Activated CD4-positive, alpha-beta T cell treated with anti-CD3 and anti-CD28 coated beads, Interleukin-2, amount 50 U/mL, for 16 hours (primary cell): Measurements from ENCODE around the gene ARHGEF38.
A peak's percentile ranks its signal among the peaks of the same experiment; 100 is the strongest.
"Not testable (repeated sequence)": the region's sequence is repeated elsewhere in the genome, so short reads cannot be mapped to it uniquely, and the experiment has no call there.

Experiments used
- DNase-seq: peaks from one replicate; pipeline ENCODE4 v3.0.0-alpha.2; 2020

Gene ARHGEF38

DNA sequence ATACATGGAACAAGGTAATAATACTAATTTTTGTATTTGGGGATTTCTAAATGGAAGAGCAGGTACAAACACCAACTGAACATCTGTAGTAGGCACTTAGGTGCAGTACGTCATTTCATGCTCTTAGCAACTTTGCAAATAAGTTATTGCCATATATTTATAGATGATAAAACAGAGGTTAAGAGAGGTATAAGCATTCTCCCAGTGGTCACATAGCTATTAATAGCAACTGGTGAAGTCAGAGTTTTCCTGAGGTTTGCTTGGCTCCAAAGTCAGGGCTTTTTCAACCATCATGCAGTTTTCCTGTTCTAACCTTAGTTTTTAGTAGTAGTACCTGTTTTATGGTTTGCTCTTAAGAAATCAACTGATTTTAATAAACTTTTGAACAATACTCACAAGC lies 10.9 kb downstream of the ARHGEF38 start:
- no peak for DNase-seq

DNA sequence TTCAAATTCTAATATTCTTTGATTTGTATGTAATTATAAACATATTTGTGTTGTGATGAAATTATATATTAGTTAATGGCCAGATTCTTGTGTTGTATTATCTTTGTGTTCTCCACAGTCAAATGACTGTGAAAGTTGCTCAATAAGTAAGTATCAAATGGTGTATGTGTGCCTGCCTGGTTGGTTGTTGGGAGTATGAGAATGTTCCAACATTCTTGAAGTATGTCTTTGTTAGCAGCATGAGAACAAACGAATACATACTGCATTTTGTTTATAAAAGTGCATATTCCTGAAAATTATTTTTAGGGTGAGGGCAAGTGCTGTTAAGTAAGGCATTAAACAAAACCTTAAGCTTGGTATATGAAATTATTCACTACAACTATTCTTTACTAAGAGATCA lies 16.2 kb downstream of the ARHGEF38 start:
- no peak for DNase-seq

DNA sequence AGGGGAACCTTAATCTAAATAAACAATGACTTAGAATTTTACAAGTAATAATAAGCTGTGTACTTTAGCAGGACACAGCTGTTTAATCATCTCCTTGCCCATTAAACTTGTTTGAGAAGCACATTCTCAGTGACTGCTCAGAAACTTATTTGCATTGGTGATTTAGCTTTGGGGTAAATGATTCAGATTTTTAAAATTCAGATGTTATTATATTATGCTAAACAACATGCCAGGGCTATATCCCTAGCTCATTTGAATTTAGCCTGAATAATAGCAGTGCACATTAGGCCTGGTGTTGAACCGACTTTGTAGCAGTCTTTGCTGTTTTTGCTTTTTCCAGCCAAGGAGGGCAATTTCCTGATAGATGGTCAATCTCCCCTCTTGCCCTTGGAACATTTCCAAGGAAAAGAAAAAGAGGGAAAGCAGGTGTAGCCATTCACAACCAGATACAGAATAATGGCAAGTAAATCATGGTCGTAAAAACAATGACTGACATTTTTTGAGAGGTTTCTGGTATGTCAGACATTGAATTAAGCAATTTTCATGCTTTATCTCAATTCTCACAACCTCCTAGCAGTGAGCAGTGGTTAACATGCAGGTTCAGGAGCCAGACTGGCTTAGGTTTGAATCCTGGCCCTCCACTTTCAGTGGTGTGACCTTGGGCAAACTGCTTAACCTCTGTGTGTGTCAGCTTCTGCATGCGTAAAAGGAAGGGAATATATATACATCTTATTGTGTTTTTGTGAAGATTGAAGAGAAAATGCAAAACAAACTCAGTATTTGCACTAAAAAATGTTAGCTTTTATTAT lies 16.8 kb downstream of the ARHGEF38 start:
- no peak for DNase-seq

DNA sequence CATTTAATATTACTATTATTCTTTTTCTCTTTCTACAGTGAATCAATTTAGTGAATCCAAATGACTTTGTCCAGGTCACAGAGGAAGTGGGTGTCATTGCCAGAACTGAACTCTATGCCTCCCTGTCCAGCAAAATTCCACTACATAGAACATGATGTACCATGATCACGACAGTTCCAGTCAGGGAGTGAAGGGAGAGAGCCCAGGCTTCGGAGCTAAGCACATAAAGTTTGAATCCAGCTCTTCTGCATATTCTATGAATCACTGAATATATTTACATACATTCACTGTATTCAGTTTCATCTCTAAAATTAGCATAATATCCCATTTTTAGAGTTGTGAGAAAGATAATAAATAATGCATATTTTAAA lies 17.4 kb downstream of the ARHGEF38 start:
- DNase-seq, result no peak

DNA sequence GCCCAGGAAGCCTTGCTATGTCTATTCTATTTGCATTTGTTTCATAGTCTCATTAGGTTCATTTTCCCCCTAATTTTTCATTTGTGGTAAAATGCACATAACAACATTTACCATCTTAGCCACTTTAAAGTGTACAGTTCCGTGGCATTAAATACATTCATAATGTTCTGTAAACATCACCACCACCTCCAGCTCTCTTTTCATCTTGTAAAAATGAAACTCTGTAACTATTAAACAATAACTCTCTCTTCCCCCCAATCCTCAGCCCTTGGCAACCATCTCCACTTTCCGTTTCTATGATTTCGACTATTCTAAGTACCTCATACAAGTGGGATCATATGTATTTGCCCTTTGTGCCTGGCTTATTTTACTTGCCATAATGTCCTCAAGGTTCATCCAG lies 19.9 kb downstream of the ARHGEF38 start:
- DNase-seq, result no peak

DNA sequence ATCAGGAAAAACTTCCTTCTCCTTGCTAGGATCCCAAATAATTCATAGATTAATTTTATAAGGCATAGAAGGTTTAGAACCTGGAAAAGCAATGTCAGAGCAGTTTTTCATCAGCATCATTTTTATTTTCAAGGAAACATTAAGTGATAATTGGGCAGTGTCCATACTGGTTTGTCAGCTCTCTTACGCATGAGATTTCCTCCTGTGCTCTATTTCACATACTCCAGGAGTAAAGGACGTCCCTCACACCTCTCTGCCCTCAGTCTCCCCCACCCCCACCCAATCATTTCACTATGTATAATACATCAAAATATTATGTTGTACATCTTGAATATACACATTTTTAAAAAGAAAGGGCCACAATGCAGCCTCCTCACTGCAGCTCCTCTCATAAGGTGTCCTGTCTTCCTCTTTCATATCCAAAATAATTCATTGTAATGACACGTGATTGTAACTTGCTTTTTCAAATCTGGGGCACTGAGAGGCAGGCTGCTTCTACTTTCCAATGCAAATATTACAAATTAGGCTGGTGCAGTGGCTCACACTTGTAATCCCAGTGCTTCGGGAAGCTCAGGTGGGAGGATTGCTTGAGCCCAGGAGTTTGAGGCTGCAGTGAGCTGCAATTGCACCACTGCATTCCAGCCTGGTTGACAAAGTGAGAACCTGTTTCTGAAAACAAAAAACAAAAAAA lies 34.4 kb downstream of the ARHGEF38 start:
- DNase-seq, result no peak

DNA sequence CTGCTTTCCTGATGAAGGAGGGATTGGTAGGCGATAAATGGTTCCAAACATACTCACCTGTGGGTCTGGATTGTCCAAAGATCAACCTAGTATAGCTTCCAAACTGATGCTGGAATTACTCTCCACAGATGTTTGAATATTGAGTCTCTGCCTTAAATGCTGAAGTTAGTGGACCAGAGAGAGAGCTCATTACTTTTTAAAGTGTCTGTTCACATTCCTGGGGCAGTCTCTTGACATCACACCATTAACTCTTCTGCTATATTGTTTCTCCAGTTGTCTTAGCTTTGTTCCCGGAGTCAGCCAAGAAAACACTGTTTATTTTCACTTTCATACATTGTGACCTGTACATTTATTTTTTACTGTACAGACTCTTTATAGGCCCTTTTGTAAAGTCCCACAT lies 35.4 kb downstream of the ARHGEF38 start:
- no peak for DNase-seq

DNA sequence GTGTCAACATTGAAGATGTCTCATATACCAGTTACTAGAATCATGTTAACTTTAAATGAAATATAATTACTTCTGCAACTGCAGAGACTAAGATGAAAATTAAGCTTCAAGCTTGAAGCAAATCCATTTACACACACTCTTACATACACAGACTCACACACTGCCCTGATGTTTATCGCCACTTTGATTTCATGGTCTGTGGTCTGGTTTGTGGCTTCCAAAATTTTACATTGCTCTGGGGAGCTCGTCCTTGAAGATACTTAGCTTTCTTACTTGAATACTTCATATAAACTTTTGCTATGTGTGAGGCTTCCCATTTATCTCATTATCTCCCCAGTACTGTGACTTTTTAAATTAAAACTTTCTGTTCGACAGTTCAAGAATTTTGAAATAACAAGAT lies 35.8 kb downstream of the ARHGEF38 start:
- no peak for DNase-seq

DNA sequence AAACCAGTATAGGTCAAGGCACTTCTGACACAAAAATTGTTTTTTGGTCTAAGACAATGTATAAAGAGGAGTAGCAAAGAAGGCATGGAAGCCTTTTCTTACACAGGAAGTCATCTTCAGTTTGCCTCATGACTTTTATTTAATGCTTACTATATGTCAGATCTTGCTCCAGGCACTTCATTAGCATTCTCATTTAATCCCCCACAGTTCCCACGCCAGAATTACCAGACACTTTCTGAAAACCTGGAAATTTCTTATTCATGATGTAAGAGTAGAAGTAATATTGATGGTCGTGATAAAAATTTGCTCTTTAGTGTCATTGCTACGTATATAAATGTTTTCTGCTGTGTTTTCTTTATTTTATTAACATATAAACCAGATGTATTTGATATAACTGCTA lies 39.2 kb downstream of the ARHGEF38 start:
- no peak for DNase-seq

DNA sequence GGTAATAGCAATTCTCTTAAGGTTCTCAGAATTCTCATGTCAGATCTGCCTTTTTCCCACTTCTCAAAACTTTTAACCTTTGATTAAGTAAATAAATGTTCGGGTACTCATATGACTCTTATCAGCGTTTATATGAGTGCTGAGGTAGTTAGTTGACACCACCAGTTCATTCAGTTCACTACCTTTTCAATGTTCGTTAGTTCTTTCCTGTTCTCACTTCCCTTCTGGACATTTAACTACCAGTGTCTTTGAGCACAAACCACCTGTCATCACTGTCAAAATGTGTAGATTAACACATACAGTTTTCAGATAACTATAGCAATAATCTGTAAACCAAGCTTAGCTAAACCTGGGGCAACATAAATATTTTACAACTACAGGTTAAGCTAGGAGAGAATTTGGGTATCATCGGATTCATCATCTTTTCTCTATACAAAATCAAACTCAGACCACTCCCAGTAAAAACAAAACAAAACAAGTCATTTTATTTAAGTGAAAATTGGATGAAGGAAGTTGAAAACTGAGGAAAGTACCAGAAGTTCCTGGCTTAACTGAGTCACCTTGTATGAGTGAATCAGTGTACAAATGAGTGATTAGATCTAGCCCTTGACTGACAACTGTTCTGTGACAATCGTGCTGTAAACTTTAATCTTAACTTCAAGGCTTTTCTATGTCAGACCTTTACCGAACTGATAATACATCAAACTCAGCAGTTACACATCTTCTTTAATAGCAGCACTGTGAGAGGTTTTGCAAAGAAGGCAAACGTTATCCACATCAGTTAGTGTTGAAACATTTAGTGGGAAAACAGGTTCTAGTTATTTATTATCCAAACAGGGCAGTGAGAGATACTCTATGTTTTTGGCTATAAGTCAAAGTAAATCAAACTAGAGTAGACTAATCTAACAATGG lies 41.9 kb downstream of the ARHGEF38 start:
- DNase-seq, result peak; percentile 49

DNA sequence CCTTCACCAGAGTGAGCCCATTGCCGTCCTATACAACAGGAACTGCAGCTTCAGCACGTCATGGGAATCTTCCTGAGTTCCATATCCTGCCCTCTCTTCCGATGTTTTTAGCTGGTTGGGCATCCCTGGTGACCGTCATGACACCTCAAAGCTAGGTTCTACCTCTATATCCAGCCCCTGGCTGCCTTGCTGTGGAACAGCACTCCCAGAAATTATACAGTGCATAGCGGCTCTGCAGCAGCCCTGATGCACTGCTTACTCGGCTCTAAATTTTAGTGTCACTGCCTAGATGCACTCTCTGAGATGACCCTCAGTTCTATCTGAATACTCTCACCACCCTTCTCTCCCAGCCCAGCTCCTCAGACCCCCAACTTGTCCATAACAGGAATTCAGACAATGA lies 44.3 kb downstream of the ARHGEF38 start:
- DNase-seq, result no peak

DNA sequence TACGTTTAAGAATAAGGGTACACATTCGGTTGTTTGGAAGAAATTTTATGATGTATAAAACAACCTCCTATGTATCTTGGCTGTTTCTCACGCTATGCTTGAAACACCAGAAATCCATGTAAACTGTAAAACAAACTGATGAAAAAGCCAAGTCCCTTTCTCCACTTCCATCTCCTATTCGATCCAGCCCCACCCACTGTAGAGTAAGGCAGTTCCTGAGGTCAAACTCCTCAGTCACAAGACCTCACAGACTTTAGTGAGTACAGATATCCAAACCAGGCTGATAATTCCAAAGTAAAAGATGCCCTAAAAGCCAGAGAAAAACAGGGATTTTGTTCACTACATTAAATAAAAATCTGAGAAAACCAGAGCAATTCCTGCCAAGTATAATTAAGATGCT lies 45.6 kb downstream of the ARHGEF38 start:
- no peak for DNase-seq

DNA sequence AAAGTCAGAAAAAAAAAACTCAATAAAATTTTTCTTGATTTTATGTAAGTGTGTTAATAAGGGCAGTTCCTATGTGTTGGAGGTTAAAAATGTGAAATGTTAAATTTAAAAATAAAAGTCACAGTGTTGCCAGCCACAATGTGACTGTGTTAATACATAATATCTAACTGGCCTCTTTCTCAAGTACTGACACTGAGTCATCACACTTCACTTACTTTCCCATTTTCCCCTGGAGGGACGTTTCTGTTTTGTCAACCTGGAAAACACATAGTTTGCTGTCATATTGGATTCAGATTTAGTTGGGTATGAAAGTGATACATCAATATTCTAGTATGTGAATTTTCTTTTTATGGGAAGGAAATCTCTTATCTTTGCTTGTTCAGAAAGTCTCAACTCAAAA lies 46.4 kb downstream of the ARHGEF38 start:
- no peak for DNase-seq

DNA sequence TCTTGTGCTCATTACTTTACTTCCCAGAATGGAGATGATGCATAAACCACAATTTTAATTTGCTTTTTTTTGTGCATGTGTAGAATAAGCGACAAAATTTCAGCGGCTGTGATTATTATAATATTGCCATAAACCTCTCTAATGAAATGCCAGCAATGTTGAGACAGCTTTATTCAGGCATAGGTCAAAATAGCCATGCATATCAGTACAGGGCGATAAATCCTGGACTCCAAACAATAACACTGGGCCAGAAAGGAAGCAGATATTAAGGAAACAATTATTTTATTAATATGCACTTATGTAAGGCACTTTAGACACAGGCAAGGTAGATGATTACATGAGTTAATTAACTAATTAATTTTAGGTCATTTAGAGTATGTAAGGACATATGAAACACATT lies 47.1 kb downstream of the ARHGEF38 start:
- DNase-seq, result no peak

DNA sequence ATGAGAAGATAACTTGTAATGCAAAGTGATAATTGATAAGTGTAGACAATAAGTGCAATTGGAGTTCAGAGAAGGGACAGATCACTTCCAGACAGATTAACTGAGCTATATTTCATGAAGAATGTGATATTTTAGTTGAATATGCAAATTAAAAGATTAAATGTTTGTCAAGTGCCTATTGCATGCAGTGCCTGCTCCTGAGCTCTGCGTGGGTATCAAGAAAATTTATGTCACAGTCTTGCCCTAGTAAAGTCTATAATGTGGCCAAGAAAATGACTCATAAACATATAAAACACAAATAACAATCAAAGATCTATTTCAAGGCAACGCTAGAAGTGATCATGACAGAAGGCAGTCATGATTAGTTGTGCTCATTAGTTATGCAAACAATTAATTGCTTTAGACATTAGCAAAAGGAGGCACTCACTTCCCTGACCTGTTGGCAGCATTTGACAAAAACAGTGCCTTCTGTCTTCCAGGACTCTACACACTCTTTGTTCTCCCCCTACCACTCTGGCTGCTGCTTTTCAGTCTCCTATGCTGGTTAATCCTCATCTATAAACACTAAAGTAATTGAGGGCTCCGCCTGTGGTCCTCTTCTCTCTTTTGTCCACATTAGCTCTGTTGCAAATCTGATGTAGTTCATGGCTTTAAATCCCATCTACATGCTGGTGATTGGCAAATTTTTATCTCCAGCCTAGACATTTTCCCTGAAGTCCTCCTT lies 47.7 kb downstream of the ARHGEF38 start:
- no peak for DNase-seq

DNA sequence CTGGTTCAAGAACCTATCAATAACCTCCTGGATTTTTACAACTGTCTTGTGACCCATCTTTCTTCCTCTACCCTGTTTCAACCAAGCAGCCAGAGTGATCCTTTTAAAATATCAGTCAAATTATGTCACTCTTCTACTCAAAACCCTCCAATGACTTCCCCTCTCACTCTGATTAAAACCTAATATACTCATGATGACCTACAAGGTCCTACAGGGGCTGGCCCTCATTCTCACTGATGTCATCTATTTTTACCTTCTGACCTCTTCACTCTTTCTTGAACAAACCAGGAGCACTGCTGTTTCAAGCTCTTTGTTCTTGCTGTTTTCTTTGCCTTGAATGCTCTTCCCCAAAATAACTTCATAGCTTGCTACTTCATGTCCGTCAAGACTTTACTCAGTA lies 48.5 kb downstream of the ARHGEF38 start:
- no peak for DNase-seq

DNA sequence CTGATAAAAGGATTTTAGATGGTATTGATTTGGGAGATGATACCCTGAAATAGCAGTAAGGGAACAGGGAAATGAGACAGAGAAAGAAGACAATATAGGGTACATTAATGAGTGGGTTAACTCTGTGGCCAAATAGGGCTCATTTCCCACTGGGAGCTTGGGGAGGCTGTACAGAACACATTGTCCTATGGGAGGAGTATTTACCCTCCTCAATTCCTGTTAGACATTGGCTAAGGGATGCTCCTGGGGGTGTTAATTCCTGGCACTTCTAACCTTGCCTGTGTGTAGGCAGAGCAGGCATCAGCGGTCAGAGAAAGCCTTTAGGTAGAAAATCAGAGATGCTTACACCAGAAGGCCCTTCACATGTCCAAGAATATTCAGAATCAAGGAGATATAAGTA lies 49.0 kb downstream of the ARHGEF38 start:
- no peak for DNase-seq

DNA sequence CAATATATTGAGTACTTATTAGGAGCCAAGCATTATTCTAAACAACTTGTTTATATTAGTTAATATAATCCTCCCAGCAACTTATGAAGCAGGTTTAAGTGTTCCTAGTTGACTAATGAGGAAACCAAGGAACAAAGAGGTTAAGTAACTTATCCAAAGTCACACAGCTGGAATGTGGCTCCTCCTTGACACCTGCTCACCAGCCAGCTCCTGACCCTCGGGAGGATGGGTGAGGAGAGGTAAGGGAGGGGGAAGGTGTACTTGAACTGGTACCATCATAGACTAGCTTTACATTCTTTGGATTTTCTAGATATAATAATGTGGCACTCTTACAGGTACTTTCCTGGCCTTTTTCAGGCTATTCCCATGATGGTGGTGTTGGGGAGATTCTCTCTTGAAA lies 50.7 kb downstream of the ARHGEF38 start:
- no peak for DNase-seq

DNA sequence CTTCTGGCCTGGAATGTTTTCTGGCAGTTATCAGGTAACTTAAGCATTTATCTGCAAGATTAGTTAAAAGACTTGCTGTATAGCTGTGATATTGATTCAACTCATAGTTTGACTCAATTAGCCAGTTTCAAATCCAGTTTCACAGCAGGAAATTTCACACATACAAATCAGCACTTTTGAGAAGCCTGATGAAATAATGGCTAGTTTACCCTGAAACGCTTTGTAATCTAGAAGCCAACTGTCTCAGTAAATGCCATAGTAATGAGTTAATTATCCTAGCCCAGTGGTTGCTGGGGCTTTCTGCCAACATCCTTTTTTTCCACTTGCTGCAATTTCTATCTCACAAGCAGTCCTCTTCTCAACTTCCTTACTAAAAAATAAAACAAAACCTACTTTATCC lies 53.1 kb downstream of the ARHGEF38 start:
- peak; percentile 27 for DNase-seq

DNA sequence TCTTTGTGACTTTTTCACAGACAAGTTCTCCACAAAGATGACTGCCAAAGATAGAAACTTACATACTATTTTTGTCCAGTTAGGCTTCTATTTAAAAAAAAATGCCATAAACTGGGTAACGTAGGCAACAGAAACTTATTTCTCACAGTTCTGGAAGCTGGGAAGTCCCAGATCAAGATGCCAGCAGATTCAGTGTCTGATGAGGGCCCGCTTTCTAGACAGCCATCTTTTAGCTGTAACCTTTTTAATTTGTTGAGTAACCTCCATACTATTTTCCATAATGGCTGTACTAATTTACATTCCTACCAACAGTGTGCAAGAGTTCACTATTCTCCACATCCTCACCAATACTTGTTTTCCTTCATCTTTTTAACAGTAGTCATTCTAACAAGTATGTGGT lies 55.5 kb downstream of the ARHGEF38 start:
- no peak for DNase-seq

DNA sequence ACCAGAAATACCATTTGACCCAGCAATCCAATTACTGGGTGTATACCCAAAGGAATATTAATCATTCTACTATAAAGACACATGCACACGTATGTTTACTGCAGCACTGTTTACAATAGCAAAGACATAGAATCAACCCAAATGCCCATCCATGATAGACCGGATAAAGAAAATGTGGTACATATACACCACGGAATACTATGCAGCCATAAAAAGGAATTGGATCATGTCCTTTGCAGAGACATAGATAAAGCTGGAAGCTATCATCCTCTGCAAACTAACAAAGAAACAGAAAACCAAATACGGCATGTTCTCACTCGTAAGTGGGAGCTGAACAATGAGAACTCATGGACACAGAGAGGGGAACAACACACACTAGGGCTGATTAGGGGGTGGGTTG lies 57.4 kb downstream of the ARHGEF38 start:
- DNase-seq, result not testable (repeated sequence)

DNA sequence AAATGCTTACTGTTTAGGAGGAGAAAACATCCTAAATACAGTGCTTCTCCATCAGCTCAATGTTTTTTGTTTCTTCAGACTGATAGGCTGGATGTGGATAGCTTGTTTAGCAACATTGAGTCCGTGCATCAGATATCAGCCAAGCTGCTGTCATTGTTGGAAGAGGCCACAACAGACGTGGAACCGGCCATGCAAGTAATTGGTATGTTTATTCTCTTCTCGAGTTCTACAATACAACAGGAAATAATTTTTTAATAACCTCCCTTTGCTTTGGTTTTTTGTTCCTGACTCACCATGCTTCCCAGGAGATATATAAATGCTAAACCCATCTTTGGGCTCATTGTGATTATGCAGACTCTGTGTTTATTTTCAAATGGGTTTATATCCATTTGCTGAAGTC lies 60.9 kb downstream of the ARHGEF38 start:
- DNase-seq, result no peak
